ENCODE results near the gene PLAC8L1.

- TF ChIP-seq CTCF (IDR thresholded peaks at IDR 0.05) (no peak), SIN3A (IDR thresholded peaks at IDR 0.05; ENCODE audit: borderline replicate concordance, insufficient read depth, low read depth, low read length) (no peak)
Measured at GRCh38 chr5:146042628-146043279, 62.6 kb downstream of the PLAC8L1 start.

Measured in Panc1 (cell line).